Caco-2 (cell line): Measurements from ENCODE around the gene GORAB. TPM values are rescaled to one million over a fixed set of nuclear protein-coding genes. Genes with fewer than 3 reads are reported as not detected.
A peak's percentile ranks its signal among the peaks of the same experiment; 100 is the strongest.

Experiments
- BruUV-seq: library from RNA; stranded (reverse); fragments of 400-500 nt; replicated peaks from 2 replicates; lab custom pipeline; 2021; lab: Mats Ljungman, UMichigan
- CTCF ChIA-PET: fragments of 300-600 bp; sonication (Branson Sonifier 250); formaldehyde crosslinking; loops from one replicate; lab custom pipeline; 2022; ENCODE audit warnings: antibody characterized with exemption; lab: Charles Lee
- POLR2A ChIA-PET: fragments of 300-600 bp; sonication (Branson Sonifier 250); formaldehyde crosslinking; loops from one replicate; lab custom pipeline; 2022; ENCODE audit warnings: antibody characterized with exemption; lab: Charles Lee
- DNase-seq, 2 experiments: peaks; one replicate each; pipeline versions ENCODE4 v3.0.0 to v3.0.0-alpha.2; 2020 to 2022
- H3K27me3 ChIP-seq: replicated peaks from 2 replicates; pipeline ENCODE4 v1.6.0; 2011; ENCODE audit warnings: low read length; ENCODE audit not compliant: control insufficient read depth, insufficient read depth
- H3K36me3 ChIP-seq: 2 replicates; pipeline ENCODE4 v1.5.1; 2011; ENCODE audit warnings: low read length; ENCODE audit not compliant: control insufficient read depth, insufficient read depth
- H3K4me1 ChIP-seq: fragments of 250-450 bp; sonication (Bioruptor Pico); 2 replicates; pipeline ENCODE4 v1.5.1; 2020; ENCODE audit warnings: mild to moderate bottlenecking
- H3K4me3 ChIP-seq: 2 replicates; pipeline ENCODE4 v1.5.1; 2011; ENCODE audit warnings: low read depth, mild to moderate bottlenecking, control low read depth, low read length
- H3K9me3 ChIP-seq: fragments of 250-450 bp; sonication (Bioruptor Pico); 2 replicates; pipeline ENCODE4 v1.5.1; 2020; ENCODE audit warnings: mild to moderate bottlenecking, moderate library complexity
- H3K27ac Mint-ChIP-seq: one replicate; pipeline ENCODE4 v1.8.0; 2022; ENCODE audit warnings: mixed read lengths; ENCODE audit not compliant: unreplicated experiment
- H3K27me3 Mint-ChIP-seq: one replicate; pipeline ENCODE4 v1.8.0; 2022; ENCODE audit warnings: mixed read lengths; ENCODE audit not compliant: insufficient read depth, unreplicated experiment
- H3K36me3 Mint-ChIP-seq: one replicate; pipeline ENCODE4 v1.8.0; 2022; ENCODE audit warnings: mild to moderate bottlenecking, mixed read lengths; ENCODE audit not compliant: insufficient read depth, unreplicated experiment
- H3K4me1 Mint-ChIP-seq: one replicate; pipeline ENCODE4 v1.8.0; 2022; ENCODE audit warnings: low read depth, mixed read lengths; ENCODE audit not compliant: unreplicated experiment
- H3K4me3 Mint-ChIP-seq: one replicate; pipeline ENCODE4 v1.8.0; 2022; ENCODE audit warnings: mild to moderate bottlenecking, moderate library complexity, mixed read lengths; ENCODE audit not compliant: unreplicated experiment
- H3K9me3 Mint-ChIP-seq: one replicate; pipeline ENCODE4 v1.8.0; 2022; ENCODE audit warnings: mixed read lengths; ENCODE audit not compliant: unreplicated experiment
- CTCF ChIP-seq, 2 experiments: fragments of 200-600 bp in 1 of 2; IDR thresholded peaks; 1 replicate in 1 of 2; 2 replicates in 1 of 2; pipeline versions ENCODE4 v1.5.1 to v1.8.0; 2011 to 2022; ENCODE audit warnings: antibody characterized with exemption in 1 of 2, control low read depth in 1 of 2, inconsistent platforms in 1 of 2, low read depth in 1 of 2, low read length in 1 of 2, mild to moderate bottlenecking in 1 of 2, moderate library complexity in 1 of 2; ENCODE audit not compliant: insufficient read depth in 1 of 2, severe bottlenecking in 1 of 2, unreplicated experiment in 1 of 2
- intact Hi-C: fragments of 100-400 bp; cut with micrococcal nuclease; formaldehyde crosslinking; loops from one replicate; pipeline ENCODE4 v1.10.0; 2022; ENCODE audit not compliant: unreplicated experiment
- total RNA-seq: library from RNA; stranded (reverse); gene quantifications from 2 replicates; pipeline ENCODE4 v1.2.3, GENCODE V29; 2022

Gene GORAB
- total RNA-seq, 1 experiment from 2014 or later = 11.0 TPM

GRCh38 chr1:170521818-170522217, 10.1 kb upstream of the GORAB start:
- CTCF ChIA-PET = no interaction called here
- Mint-ChIP-seq H3K27me3 (peaks cover 18% of the 10 kb centered on the region), H3K4me1 (no peaks in the 10 kb centered on the region), H3K27ac (no peak overlapping the region), H3K4me3 (no peak overlapping the region), H3K36me3 (no peaks in the 10 kb centered on the region), H3K9me3 (no peaks in the 10 kb centered on the region)
- Histone ChIP-seq H3K9me3 (no peaks in the 10 kb centered on the region), H3K4me3 (no peak overlapping the region), H3K36me3 (no peaks in the 10 kb centered on the region), H3K4me1 (no peaks in the 10 kb centered on the region), H3K27me3 (no peaks in the 10 kb centered on the region)
- no TSS peak for BruUV-seq
- POLR2A ChIA-PET = no interaction called here
- intact Hi-C loops = no loop called here
- no peak for TF ChIP-seq CTCF (IDR thresholded peaks at IDR 0.05; ENCODE audit: insufficient read depth in 1 of 2, low read depth in 1 of 2, low read length in 1 of 2, severe bottlenecking in 1 of 2, unreplicated experiment in 1 of 2)
- no peak for DNase-seq

DNA sequence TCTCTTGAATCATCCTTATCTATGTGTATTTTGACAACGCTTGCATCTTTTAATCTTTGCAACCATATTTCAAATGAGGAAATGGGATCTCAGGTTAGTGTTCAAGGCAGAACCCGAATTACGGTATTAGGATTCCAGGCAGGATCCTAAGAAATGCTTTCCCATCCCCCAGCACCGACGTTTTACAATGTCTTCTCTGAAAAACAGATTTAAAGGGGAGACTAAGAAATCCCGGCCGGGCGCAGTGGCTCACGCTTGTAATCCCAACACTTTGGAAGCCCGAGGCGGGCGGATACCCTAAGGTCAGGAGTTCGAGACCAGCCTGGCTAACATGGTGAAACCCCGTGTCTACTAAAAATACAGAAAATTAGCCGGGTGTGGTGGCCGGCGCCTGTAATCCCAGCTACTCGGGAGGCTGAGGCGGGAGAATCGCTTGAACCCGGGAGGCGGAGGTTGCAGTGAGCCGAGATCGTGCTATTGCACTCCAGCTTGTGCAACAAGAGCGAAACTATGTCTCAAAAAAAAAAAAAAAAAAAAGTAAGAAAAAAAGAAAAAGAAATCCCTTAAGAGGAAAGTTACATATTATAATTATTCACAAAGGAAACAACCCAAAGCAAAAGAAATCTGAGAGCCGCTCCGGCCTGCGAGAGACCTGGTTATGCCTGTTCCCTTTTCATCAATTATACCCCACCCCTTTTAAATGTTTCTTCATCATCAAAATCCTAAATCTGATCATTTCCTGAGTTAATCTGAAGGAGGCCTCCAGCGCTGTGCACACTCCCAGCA, 801 bp upstream of the GORAB start:
- ChIA-PET CTCF (no interaction called here), POLR2A (interaction anchor here (0.6 to 0.7 kb wide), 3 partner anchors 48 to 228 kb away, joined by 6 to 13 read pairs (median 10); no protein-coding TSS in a partner anchor)
- H3K36me3 ChIP-seq = no peaks in the 10 kb centered on the region
- intact Hi-C loops = no loop called here
- BruUV-seq = TSS peak; percentile 93
- H3K9me3 ChIP-seq = no peaks in the 10 kb centered on the region
- peaks cover 6% of the 10 kb centered on the region for H3K27me3 Mint-ChIP-seq
- H3K4me3 ChIP-seq = peak overlapping the region; percentile 71
- no peaks in the 10 kb centered on the region for H3K9me3 Mint-ChIP-seq
- TF ChIP-seq CTCF (IDR thresholded peaks at IDR 0.05; ENCODE audit: insufficient read depth in 1 of 2, low read depth in 1 of 2, low read length in 1 of 2, severe bottlenecking in 1 of 2, unreplicated experiment in 1 of 2) = no peak
- no peaks in the 10 kb centered on the region for H3K27me3 ChIP-seq
- peaks cover 6% of the 10 kb centered on the region; the same call in 1 of the 2 replicates for H3K4me1 ChIP-seq
- no peak for DNase-seq
- H3K36me3 Mint-ChIP-seq = no peaks in the 10 kb centered on the region
- no peak overlapping the region for H3K4me3 Mint-ChIP-seq
- H3K4me1 Mint-ChIP-seq = no peaks in the 10 kb centered on the region
- no peak overlapping the region for H3K27ac Mint-ChIP-seq

DNA sequence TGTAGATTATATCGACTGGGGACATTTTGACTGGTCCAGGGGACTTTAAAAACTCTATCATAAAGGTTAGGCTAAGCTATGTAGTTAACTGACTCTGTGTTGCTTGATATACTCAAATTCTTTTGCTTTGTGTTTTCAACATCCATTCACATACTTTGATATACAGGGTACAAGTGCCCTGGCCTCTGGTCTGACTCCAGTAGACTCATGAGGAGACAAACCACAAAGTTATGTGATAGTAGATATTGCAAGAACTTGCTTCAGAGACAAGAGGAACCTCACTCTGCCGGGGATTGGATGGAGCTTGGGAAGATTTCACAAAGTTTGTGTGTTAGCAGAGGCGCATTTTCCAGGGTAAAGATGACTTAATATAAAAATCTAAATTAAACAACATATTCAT, 1.3 kb downstream of the GORAB start:
- Mint-ChIP-seq H3K27ac (no peak overlapping the region), H3K9me3 (no peaks in the 10 kb centered on the region), H3K27me3 (peaks cover 5% of the 10 kb centered on the region), H3K4me1 (no peaks in the 10 kb centered on the region), H3K36me3 (no peaks in the 10 kb centered on the region), H3K4me3 (no peak overlapping the region)
- Histone ChIP-seq H3K36me3 (no peaks in the 10 kb centered on the region), H3K4me3 (no peak overlapping the region; the same call in 1 of the 2 replicates), H3K9me3 (no peaks in the 10 kb centered on the region), H3K4me1 (peaks cover 14% of the 10 kb centered on the region; the same call in 1 of the 2 replicates), H3K27me3 (no peaks in the 10 kb centered on the region)
- BruUV-seq = no TSS peak
- intact Hi-C loops = no loop called here
- ChIA-PET POLR2A (no interaction called here), CTCF (no interaction called here)
- no peak for DNase-seq
- no peak for TF ChIP-seq CTCF (IDR thresholded peaks at IDR 0.05; ENCODE audit: insufficient read depth in 1 of 2, low read depth in 1 of 2, low read length in 1 of 2, severe bottlenecking in 1 of 2, unreplicated experiment in 1 of 2)
